Small intestine (tissue), 7 donors: ENCODE data around the gene R3HDM1. TPM values are rescaled to one million over a fixed set of nuclear protein-coding genes. Genes with fewer than 3 reads are reported as not detected.

Source experiments
- DNase-seq, 2 donors: peaks; one replicate each; pipeline versions ENCODE4 v3.0.0 to v3.0.0-alpha.2; 2013
- FAIRE-seq: peaks from 2 replicates; lab custom pipeline; 2012; peaks lifted over from hg19 to GRCh38; lab: Jason Lieb, UNC
- H3K27ac ChIP-seq, 3 donors: one replicate each; pipeline ENCODE4 v1.5.1; 2013; ENCODE audit warnings: low read length in 2 of 3, mild to moderate bottlenecking in 2 of 3, control low read depth in 1 of 3, inconsistent platforms in 1 of 3, low read depth in 1 of 3, moderate library complexity in 1 of 3
- H3K27me3 ChIP-seq, 3 donors: one replicate each; pipeline ENCODE4 v1.6.1; 2013; ENCODE audit warnings: low read length in 3 of 3, inconsistent platforms in 1 of 3; ENCODE audit not compliant: control insufficient read depth in 3 of 3, insufficient read depth in 3 of 3
- H3K36me3 ChIP-seq, 3 donors: one replicate each; pipeline ENCODE4 v1.6.1; 2013; ENCODE audit warnings: low read length in 3 of 3, inconsistent platforms in 1 of 3, low read depth in 1 of 3, mild to moderate bottlenecking in 1 of 3, moderate library complexity in 1 of 3; ENCODE audit not compliant: control insufficient read depth in 3 of 3, insufficient read depth in 2 of 3
- H3K4me1 ChIP-seq, 3 donors: one replicate each; pipeline ENCODE4 v1.6.1; 2013; ENCODE audit warnings: low read length in 2 of 3, inconsistent platforms in 1 of 3, low read depth in 1 of 3, mild to moderate bottlenecking in 1 of 3, moderate library complexity in 1 of 3; ENCODE audit not compliant: control insufficient read depth in 3 of 3, insufficient read depth in 2 of 3
- H3K4me3 ChIP-seq, 3 donors: one replicate each; pipeline ENCODE4 v1.5.1; 2013; ENCODE audit warnings: low read length in 3 of 3, control low read depth in 1 of 3, inconsistent platforms in 1 of 3, low read depth in 1 of 3, mild to moderate bottlenecking in 1 of 3, moderate library complexity in 1 of 3
- H3K9me3 ChIP-seq, 2 donors: one replicate each; pipeline ENCODE4 v1.6.1; 2013; ENCODE audit warnings: low read depth in 1 of 2, low read length in 1 of 2; ENCODE audit not compliant: control insufficient read depth in 2 of 2, insufficient read depth in 1 of 2
- WGBS, 3 donors: extraction: QIAGEN DNeasy Blood & Tissue Kit; methylation state at CpG; one replicate each; pipeline ENCODE4 v1.1.7; 2013; 5-methylcytosine and 5-hydroxymethylcytosine counted together
- polyA plus RNA-seq, 4 donors: library from polyadenylated mRNA; stranded (reverse) in 3 of 4; unstranded in 1 of 4; fragments of 200-250 nt in 3 of 4; fragments of 120-200 nt in 1 of 4; gene quantifications; one replicate each; pipeline versions ENCODE4 v1.2.1 to v1.2.3, GENCODE V29; 2013
- donor health status: healthy with polysubstance abuse.
- donor health status: control.
- donor health status: control.
- donor health status: Bipolar disorder and iron deficiency.
- donor health status: healthy.

The R3HDM1 gene
- polyA plus RNA-seq, 4 donors: 5.4 to 20.4 (median 10.2) TPM

DNA sequence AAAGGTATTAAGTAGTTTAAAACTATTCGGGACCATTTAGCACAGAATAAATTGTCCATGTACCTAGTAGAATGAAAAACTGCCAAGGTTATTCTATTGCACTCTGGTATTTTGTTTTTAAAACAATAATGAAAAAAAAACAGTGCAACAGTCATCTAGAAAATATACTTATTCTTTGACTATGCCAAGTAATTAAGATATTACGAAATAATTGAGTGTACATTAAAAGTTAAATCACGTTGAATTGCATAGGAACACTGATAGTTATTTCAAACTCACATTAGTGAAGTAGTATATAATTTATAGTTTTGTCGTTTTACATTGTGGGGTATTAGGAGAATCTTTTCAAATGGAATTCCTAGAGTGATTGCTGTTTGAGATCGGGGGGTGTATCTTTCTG lies 20.1 kb downstream of the R3HDM1 start:
- no peaks in the 10 kb centered on the region for H3K9me3 ChIP-seq
- FAIRE-seq: no peak
- no peak overlapping the region for H3K4me3 ChIP-seq
- 85 to 90% (median 89%) methylated on average over 5 of the region's 5 CpGs for WGBS, 3 donors
- H3K27me3 ChIP-seq: no peaks in the 10 kb centered on the region
- no peak for DNase-seq
- no peaks in the 10 kb centered on the region for H3K4me1 ChIP-seq
- H3K27ac ChIP-seq: no peak overlapping the region
- peaks cover 0 to 4% (median 0%) of the 10 kb centered on the region in 3 donors for H3K36me3 ChIP-seq

GRCh38 chr2:135552887-135553286 lies 21.6 kb downstream of the R3HDM1 start:
- H3K4me1 ChIP-seq: no peaks in the 10 kb centered on the region
- DNase-seq: no peak
- no peak overlapping the region for H3K27ac ChIP-seq
- WGBS, 3 donors: 91 to 96% (median 94%) methylated on average over 4 of the region's 4 CpGs
- no peak for FAIRE-seq
- H3K4me3 ChIP-seq: no peak overlapping the region
- no peaks in the 10 kb centered on the region for H3K27me3 ChIP-seq
- no peaks in the 10 kb centered on the region for H3K9me3 ChIP-seq
- peaks cover 0 to 4% (median 0%) of the 10 kb centered on the region in 3 donors for H3K36me3 ChIP-seq

- Histone ChIP-seq H3K9me3 (no peaks in the 10 kb centered on the region), H3K36me3 (peaks cover 0 to 4% (median 0%) of the 10 kb centered on the region in 3 donors), H3K27me3 (no peaks in the 10 kb centered on the region), H3K4me1 (no peaks in the 10 kb centered on the region), H3K27ac (no peak overlapping the region), H3K4me3 (no peak overlapping the region)
- DNase-seq (no peak), FAIRE-seq (no peak)
- WGBS, 3 donors: 87 to 90% (median 88%) methylated on average over 4 of the region's 4 CpGs
Observed at GRCh38 chr2:135555311-135555710, 24.0 kb downstream of the R3HDM1 start.

DNA sequence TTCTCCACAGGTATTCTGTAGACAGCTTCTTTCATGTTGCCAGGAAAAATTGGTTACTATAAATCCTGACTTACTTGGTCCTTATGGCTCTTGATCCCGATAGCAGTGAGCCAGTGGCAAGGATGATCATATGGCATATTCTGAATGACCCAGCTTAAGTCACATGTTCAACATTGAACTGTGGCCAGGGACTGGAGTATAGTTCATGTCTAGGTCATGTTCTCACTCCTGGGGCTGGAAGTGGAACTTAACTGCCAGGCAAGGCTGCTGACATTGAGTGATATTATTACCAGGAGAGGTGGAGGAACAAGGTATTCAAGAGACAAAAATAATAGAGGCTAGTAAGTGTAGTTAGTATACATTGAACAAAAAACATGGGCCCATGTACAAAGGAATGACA lies 26.2 kb downstream of the R3HDM1 start:
- Histone ChIP-seq H3K9me3 (no peaks in the 10 kb centered on the region), H3K27ac (no peak overlapping the region), H3K4me1 (no peaks in the 10 kb centered on the region), H3K4me3 (no peak overlapping the region), H3K27me3 (no peaks in the 10 kb centered on the region), H3K36me3 (peaks cover 0 to 4% (median 0%) of the 10 kb centered on the region in 3 donors)
- DNase-seq (peak; percentile 2 to 6), FAIRE-seq (no peak)
- WGBS, 3 donors: 84 to 90% (median 85%) methylated on average over 1 of the region's 1 CpG

DNA sequence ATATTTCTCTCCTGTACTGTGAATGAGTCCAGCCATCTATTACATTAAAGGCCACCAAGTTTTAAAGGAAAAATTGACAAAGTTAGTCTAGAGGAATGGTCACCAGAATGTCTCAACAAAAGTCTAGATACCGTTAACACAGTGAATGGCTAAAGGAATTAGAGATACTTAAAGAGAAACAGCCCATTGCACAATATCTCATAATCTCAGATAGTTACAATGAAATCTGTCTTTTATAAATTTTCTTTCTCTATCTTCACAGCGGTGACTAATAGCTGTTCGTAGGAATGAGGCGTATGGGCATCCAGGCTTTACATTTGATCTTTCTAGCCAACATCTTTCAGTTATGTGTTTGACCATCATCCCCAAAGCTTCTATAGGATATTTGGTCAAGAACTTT lies 30.6 kb downstream of the R3HDM1 start:
- Histone ChIP-seq H3K9me3 (no peaks in the 10 kb centered on the region), H3K36me3 (peaks cover 0 to 4% (median 0%) of the 10 kb centered on the region in 3 donors), H3K27ac (no peak overlapping the region), H3K27me3 (no peaks in the 10 kb centered on the region), H3K4me1 (no peaks in the 10 kb centered on the region), H3K4me3 (no peak overlapping the region)
- DNase-seq (no peak), FAIRE-seq (no peak)
- WGBS, 3 donors: 96 to 99% (median 97%) methylated on average over 4 of the region's 4 CpGs

DNA sequence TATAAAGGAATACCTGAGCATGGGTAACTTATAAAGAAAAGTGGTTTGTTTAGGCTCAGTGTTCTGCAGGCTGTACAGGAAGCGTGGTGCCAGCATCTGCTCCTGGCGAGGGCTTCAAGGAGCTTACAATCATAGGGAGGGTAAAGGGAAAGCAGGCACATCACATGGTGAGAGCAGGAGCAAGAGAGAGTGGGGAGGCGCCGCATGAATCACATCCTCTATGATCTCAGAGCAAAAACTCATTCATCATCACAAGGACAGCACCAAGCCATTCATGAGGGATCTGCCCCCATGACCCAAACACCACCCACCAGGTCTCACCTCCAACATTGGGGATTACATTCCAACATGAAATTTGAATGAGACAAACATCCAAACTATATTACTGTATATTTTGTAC lies 32.5 kb downstream of the R3HDM1 start:
- FAIRE-seq (no peak), DNase-seq (no peak)
- WGBS, 3 donors: 96 to 98% (median 97%) methylated on average over 4 of the region's 4 CpGs
- Histone ChIP-seq H3K27ac (no peak overlapping the region), H3K9me3 (no peaks in the 10 kb centered on the region), H3K36me3 (peaks cover 0 to 8% (median 0%) of the 10 kb centered on the region in 3 donors), H3K4me3 (no peak overlapping the region), H3K4me1 (no peaks in the 10 kb centered on the region), H3K27me3 (no peaks in the 10 kb centered on the region)

- WGBS, 3 donors: 87 to 93% (median 89%) methylated on average over 2 of the region's 2 CpGs
- H3K36me3 ChIP-seq: peaks cover 0 to 14% (median 0%) of the 10 kb centered on the region in 3 donors
- H3K27ac ChIP-seq: no peak overlapping the region
- no peaks in the 10 kb centered on the region for H3K4me1 ChIP-seq
- H3K4me3 ChIP-seq: no peak overlapping the region
- DNase-seq (no peak), FAIRE-seq (no peak)
- H3K27me3 ChIP-seq: no peaks in the 10 kb centered on the region
- H3K9me3 ChIP-seq: no peaks in the 10 kb centered on the region
Observed at GRCh38 chr2:135570884-135571283, 39.6 kb downstream of the R3HDM1 start.

DNA sequence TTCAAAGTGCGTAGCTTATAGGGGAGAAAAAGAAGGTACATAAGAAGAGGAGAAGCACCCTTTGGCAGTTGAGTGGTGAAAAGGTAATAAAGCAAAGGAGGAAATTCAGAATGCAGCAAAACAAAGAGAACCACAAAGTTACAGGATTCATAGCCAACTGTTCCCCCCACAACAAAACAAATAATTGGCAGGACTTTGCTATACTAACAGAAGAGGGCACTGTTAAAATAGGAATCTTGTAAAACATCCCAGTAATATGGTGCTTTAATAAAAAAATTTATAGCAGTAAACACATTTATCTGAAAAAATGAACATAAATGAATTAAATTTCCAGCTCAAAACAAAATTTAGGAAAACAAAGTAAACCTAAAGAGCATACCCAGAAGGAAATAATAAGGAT lies 42.3 kb downstream of the R3HDM1 start:
- Histone ChIP-seq H3K27me3 (no peaks in the 10 kb centered on the region), H3K4me3 (no peak overlapping the region), H3K4me1 (no peaks in the 10 kb centered on the region), H3K27ac (no peak overlapping the region), H3K36me3 (peaks cover 0 to 8% (median 0%) of the 10 kb centered on the region in 3 donors), H3K9me3 (no peaks in the 10 kb centered on the region)
- FAIRE-seq: no peak
- WGBS, 3 donors: 93 to 100% (median 98%) methylated on average over 1 of the region's 1 CpG
- no peak for DNase-seq

DNA sequence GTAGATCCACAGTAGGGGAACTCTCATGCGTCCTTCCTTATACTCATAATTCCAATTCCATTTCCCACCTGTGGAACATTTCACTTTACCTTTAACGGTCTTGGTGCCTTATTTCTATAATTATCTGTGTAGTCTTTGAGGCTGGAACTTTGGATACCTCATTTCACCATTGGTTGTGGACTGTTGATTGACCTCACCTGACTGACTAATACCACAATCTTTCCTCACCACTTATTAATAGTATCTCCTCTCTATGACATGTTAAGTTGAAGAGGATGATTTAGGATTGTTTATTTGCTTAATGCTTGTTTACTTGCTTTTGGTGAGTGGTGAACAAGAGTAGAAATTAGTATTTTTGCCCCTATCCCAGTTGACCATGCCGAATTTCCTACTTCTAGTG lies 50.0 kb downstream of the R3HDM1 start:
- DNase-seq (no peak), FAIRE-seq (no peak)
- Histone ChIP-seq H3K27me3 (no peaks in the 10 kb centered on the region), H3K36me3 (no peaks in the 10 kb centered on the region), H3K4me3 (no peak overlapping the region), H3K27ac (no peak overlapping the region), H3K4me1 (no peaks in the 10 kb centered on the region), H3K9me3 (no peaks in the 10 kb centered on the region)
- WGBS, 3 donors: 93 to 97% (median 97%) methylated on average over 3 of the region's 3 CpGs
